ENCODE measurements around the gene FAM43A.

Gene FAM43A

DNA sequence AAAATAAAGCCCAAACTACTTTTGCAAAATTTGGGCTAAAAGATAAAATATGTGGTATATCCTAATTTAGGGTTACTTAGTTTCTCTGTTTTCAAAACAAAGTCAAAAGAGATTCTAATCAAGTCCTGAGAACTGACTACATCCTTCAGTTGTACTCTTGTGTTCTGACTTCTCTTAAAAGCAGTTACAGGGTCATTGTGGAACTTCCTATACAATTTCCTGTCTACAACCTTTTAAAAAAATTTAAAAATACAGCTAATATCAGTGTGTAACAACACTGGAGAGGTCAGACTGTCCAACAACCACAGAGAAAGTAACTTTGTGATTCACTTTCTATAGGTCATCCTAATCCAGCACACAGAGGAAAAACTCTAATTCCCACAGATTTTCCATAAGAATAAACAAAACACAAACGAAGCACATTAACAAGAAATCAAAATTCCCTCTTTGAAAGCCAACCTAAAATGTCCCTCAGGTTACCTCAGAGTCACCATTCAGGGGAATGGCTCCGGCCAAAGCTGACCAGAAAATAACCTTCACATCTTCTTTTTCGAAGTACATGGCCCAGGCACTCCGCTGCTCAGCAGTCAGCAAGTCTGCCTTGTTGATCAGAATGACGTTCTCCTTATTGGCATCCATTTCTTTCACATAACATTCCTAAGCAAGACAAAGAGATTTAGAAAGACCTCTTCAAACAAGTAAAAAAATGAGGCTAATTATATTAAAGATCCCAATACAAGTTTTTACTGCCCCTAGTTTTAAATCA, 27.0 kb upstream of the FAM43A start:
- H3K4me3 ChIP-seq (ENCODE audit: insufficient read depth, low read depth, low read length) = no peak overlapping the region
- 92 to 93% methylated on average over 5 of the region's 5 CpGs for WGBS, 2 experiments
- no peak overlapping the region for H3K27ac ChIP-seq (ENCODE audit: insufficient read depth, low read depth, low read length, poor library complexity, severe bottlenecking)
- H3K27me3 ChIP-seq (ENCODE audit: control insufficient read depth, insufficient read depth, low read length, poor library complexity, severe bottlenecking) = no peaks in the 10 kb centered on the region
- H3K36me3 ChIP-seq (ENCODE audit: control insufficient read depth, insufficient read depth, low read length) = peaks cover 14% of the 10 kb centered on the region
- no peaks in the 10 kb centered on the region for H3K9me3 ChIP-seq (ENCODE audit: control insufficient read depth, low read length)
- H3K4me1 ChIP-seq (ENCODE audit: control insufficient read depth, insufficient read depth, low read length) = no peaks in the 10 kb centered on the region

DNA sequence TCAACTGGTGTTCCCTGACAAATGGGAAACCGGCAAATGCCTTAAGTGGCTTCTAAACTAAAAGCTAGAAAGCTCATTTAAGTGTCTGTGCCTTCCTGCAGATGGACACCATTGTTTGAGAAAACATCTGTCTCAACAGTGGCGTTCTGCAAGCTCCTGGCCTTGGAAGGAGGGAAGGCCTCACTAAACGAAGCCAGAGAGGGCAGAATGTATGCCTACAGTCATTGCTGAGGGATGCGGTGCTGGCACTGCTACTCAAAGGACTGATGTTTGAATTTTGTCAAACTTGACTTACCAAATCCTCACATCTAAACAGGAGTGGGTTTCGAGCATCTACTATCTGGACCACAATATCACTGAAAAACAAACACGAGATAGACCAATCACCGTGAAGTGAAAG, 25.9 kb upstream of the FAM43A start:
- Histone ChIP-seq H3K9me3 (ENCODE audit: control insufficient read depth, low read length) (no peaks in the 10 kb centered on the region), H3K27me3 (ENCODE audit: control insufficient read depth, insufficient read depth, low read length, poor library complexity, severe bottlenecking) (no peaks in the 10 kb centered on the region), H3K4me3 (ENCODE audit: insufficient read depth, low read depth, low read length) (no peak overlapping the region), H3K36me3 (ENCODE audit: control insufficient read depth, insufficient read depth, low read length) (peaks cover 15% of the 10 kb centered on the region), H3K4me1 (ENCODE audit: control insufficient read depth, insufficient read depth, low read length) (no peaks in the 10 kb centered on the region), H3K27ac (ENCODE audit: insufficient read depth, low read depth, low read length, poor library complexity, severe bottlenecking) (no peak overlapping the region)
- WGBS, 2 experiments = 89 to 93% methylated on average over 7 of the region's 7 CpGs

- Histone ChIP-seq H3K4me3 (ENCODE audit: insufficient read depth, low read depth, low read length) (no peak overlapping the region), H3K36me3 (ENCODE audit: control insufficient read depth, insufficient read depth, low read length) (peaks cover 19% of the 10 kb centered on the region), H3K27me3 (ENCODE audit: control insufficient read depth, insufficient read depth, low read length, poor library complexity, severe bottlenecking) (no peaks in the 10 kb centered on the region), H3K9me3 (ENCODE audit: control insufficient read depth, low read length) (no peaks in the 10 kb centered on the region), H3K4me1 (ENCODE audit: control insufficient read depth, insufficient read depth, low read length) (no peaks in the 10 kb centered on the region), H3K27ac (ENCODE audit: insufficient read depth, low read depth, low read length, poor library complexity, severe bottlenecking) (no peak overlapping the region)
- WGBS, 2 experiments = 96 to 100% methylated on average over 2 to 3 of the region's 3 CpGs
These were observed 24.3 kb upstream of the FAM43A start for GRCh38 chr3:194661374-194661773.

- Histone ChIP-seq H3K4me3 (ENCODE audit: insufficient read depth, low read depth, low read length) (no peak overlapping the region), H3K27me3 (ENCODE audit: control insufficient read depth, insufficient read depth, low read length, poor library complexity, severe bottlenecking) (no peaks in the 10 kb centered on the region), H3K27ac (ENCODE audit: insufficient read depth, low read depth, low read length, poor library complexity, severe bottlenecking) (no peak overlapping the region), H3K4me1 (ENCODE audit: control insufficient read depth, insufficient read depth, low read length) (no peaks in the 10 kb centered on the region), H3K9me3 (ENCODE audit: control insufficient read depth, low read length) (no peaks in the 10 kb centered on the region), H3K36me3 (ENCODE audit: control insufficient read depth, insufficient read depth, low read length) (peaks cover 19% of the 10 kb centered on the region)
- WGBS, 2 experiments = 77 to 78% methylated on average over 6 of the region's 6 CpGs
These were observed 23.7 kb upstream of the FAM43A start for GRCh38 chr3:194661946-194662345.

DNA sequence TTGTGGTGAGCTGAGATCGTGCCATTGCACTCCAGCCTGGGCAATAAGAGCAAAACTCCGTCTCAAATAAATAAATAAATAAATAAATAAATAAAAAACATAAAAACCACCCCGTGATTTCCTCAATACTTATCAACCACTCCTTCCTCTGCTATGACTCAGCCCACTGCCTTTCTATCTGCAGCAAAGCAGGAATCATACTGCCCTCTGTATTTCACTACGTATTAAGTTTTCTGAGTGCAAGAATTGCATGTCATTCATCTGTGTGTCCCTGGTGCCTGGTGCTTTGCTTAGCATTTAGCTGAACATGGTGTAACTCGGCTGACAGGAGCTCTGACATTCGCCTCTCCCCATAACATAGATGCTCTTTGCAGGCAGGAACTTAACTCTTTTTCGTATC, 20.8 kb upstream of the FAM43A start:
- no peaks in the 10 kb centered on the region for H3K27me3 ChIP-seq (ENCODE audit: control insufficient read depth, insufficient read depth, low read length, poor library complexity, severe bottlenecking)
- no peaks in the 10 kb centered on the region for H3K9me3 ChIP-seq (ENCODE audit: control insufficient read depth, low read length)
- no peaks in the 10 kb centered on the region for H3K4me1 ChIP-seq (ENCODE audit: control insufficient read depth, insufficient read depth, low read length)
- 96% methylated on average over 7 of the region's 7 CpGs for WGBS, 2 experiments
- H3K36me3 ChIP-seq (ENCODE audit: control insufficient read depth, insufficient read depth, low read length) = peaks cover 21% of the 10 kb centered on the region
- H3K4me3 ChIP-seq (ENCODE audit: insufficient read depth, low read depth, low read length) = no peak overlapping the region
- H3K27ac ChIP-seq (ENCODE audit: insufficient read depth, low read depth, low read length, poor library complexity, severe bottlenecking) = no peak overlapping the region

- no peak overlapping the region for H3K27ac ChIP-seq (ENCODE audit: insufficient read depth, low read depth, low read length, poor library complexity, severe bottlenecking)
- no peak overlapping the region for H3K4me3 ChIP-seq (ENCODE audit: insufficient read depth, low read depth, low read length)
- no peaks in the 10 kb centered on the region for H3K9me3 ChIP-seq (ENCODE audit: control insufficient read depth, low read length)
- H3K27me3 ChIP-seq (ENCODE audit: control insufficient read depth, insufficient read depth, low read length, poor library complexity, severe bottlenecking) = no peaks in the 10 kb centered on the region
- H3K4me1 ChIP-seq (ENCODE audit: control insufficient read depth, insufficient read depth, low read length) = peaks cover 7% of the 10 kb centered on the region
- peaks cover 21% of the 10 kb centered on the region for H3K36me3 ChIP-seq (ENCODE audit: control insufficient read depth, insufficient read depth, low read length)
- WGBS, 2 experiments = 79 to 81% methylated on average over 7 of the region's 7 CpGs
These were observed 18.3 kb upstream of the FAM43A start for GRCh38 chr3:194667363-194667762.

DNA sequence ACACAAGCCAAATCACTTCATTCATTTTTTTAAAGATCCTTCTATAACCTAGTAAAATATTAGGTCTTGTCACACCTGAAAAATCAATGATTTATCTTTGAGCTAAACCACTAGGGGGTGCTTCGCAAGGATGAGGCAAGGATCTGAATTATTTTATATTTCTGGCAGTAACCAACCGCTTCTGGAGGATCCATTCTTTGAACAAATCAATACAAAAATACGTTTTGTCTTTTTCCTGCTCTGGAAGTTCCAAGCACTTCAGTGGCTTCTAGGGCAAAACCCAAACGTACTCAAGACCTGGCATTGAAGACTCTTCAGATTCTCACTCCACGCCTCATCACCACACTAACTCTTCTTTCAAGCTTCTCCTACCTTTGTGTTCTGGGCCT, 14.2 kb upstream of the FAM43A start:
- H3K4me1 ChIP-seq (ENCODE audit: control insufficient read depth, insufficient read depth, low read length) = peaks cover 7% of the 10 kb centered on the region
- H3K36me3 ChIP-seq (ENCODE audit: control insufficient read depth, insufficient read depth, low read length) = peaks cover 12% of the 10 kb centered on the region
- 0% methylated on average over 5 of the region's 5 CpGs for WGBS, 2 experiments
- H3K9me3 ChIP-seq (ENCODE audit: control insufficient read depth, low read length) = no peaks in the 10 kb centered on the region
- H3K27ac ChIP-seq (ENCODE audit: insufficient read depth, low read depth, low read length, poor library complexity, severe bottlenecking) = no peak overlapping the region
- H3K4me3 ChIP-seq (ENCODE audit: insufficient read depth, low read depth, low read length) = peak overlapping the region; percentile 77
- peaks cover 24% of the 10 kb centered on the region for H3K27me3 ChIP-seq (ENCODE audit: control insufficient read depth, insufficient read depth, low read length, poor library complexity, severe bottlenecking)

- Histone ChIP-seq H3K4me3 (ENCODE audit: insufficient read depth, low read depth, low read length) (peak within 1 kb of the TSS; percentile 77), H3K9me3 (ENCODE audit: control insufficient read depth, low read length) (no peaks in the 10 kb centered on the region), H3K27ac (ENCODE audit: insufficient read depth, low read depth, low read length, poor library complexity, severe bottlenecking) (peak within 1 kb of the TSS; percentile 22), H3K36me3 (ENCODE audit: control insufficient read depth, insufficient read depth, low read length) (peaks cover 12% of the 10 kb centered on the region), H3K4me1 (ENCODE audit: control insufficient read depth, insufficient read depth, low read length) (peaks cover 7% of the 10 kb centered on the region), H3K27me3 (ENCODE audit: control insufficient read depth, insufficient read depth, low read length, poor library complexity, severe bottlenecking) (peaks cover 24% of the 10 kb centered on the region)
- 0 to 1% methylated on average over 56 of the region's 57 CpGs for WGBS, 2 experiments
These were observed 13.5 kb upstream of the FAM43A start, which contains the start of gene LSG1 for GRCh38 chr3:194671900-194672808. LSG1 (minus strand) TSS chr3:194672191; CDS start chr3:194672162, 29 bp downstream.

DNA sequence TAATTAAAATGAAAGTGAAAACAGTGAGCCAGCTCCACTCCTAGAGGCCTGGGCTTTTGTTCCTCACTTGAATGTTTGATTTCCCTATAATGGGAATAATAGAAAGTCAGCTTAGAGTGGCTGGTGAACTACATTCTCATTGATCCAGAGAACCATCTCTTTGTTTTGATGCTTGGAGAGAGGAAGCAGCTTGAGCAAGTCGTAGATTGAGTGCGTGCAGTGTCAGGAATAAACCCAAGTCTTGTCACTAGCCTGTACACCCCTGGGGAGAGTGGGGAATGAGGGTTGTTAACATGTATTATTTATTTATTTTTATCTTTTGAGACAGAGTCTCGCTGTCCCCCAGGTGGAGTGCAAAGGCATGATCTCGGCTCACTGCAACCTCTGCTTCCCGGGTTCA, 12.8 kb upstream of the FAM43A start:
- Histone ChIP-seq H3K27me3 (ENCODE audit: control insufficient read depth, insufficient read depth, low read length, poor library complexity, severe bottlenecking) (peaks cover 24% of the 10 kb centered on the region), H3K4me1 (ENCODE audit: control insufficient read depth, insufficient read depth, low read length) (peaks cover 7% of the 10 kb centered on the region), H3K4me3 (ENCODE audit: insufficient read depth, low read depth, low read length) (peak overlapping the region; percentile 77), H3K36me3 (ENCODE audit: control insufficient read depth, insufficient read depth, low read length) (peaks cover 12% of the 10 kb centered on the region), H3K27ac (ENCODE audit: insufficient read depth, low read depth, low read length, poor library complexity, severe bottlenecking) (no peak overlapping the region), H3K9me3 (ENCODE audit: control insufficient read depth, low read length) (no peaks in the 10 kb centered on the region)
- WGBS, 2 experiments = 60 to 61% methylated on average over 5 of the region's 5 CpGs

DNA sequence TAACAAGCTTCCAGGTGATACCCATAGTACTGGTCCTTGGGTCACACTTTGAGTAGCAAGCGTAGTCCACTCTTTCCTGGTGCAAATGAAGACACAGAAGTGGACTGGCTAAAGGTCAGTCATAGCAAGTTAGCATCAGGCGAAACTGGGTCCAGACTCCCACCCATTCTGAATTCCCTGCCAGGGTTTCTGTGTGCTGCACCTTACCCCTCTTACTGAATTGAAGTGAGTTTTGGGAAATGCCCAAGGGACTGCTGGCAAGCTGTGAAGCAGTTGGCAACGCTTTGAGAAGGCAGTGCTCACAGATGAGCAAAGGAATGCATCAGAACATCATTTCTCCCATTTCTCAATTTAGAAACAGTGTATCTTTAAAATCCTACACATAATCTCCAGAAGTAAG, 11.9 kb upstream of the FAM43A start:
- H3K4me3 ChIP-seq (ENCODE audit: insufficient read depth, low read depth, low read length) = no peak overlapping the region
- peaks cover 10% of the 10 kb centered on the region for H3K36me3 ChIP-seq (ENCODE audit: control insufficient read depth, insufficient read depth, low read length)
- WGBS, 2 experiments = 81 to 86% methylated on average over 3 of the region's 3 CpGs
- peaks cover 24% of the 10 kb centered on the region for H3K27me3 ChIP-seq (ENCODE audit: control insufficient read depth, insufficient read depth, low read length, poor library complexity, severe bottlenecking)
- peaks cover 7% of the 10 kb centered on the region for H3K4me1 ChIP-seq (ENCODE audit: control insufficient read depth, insufficient read depth, low read length)
- no peak overlapping the region for H3K27ac ChIP-seq (ENCODE audit: insufficient read depth, low read depth, low read length, poor library complexity, severe bottlenecking)
- no peaks in the 10 kb centered on the region for H3K9me3 ChIP-seq (ENCODE audit: control insufficient read depth, low read length)
